Gastrocnemius medialis (tissue), 4 donors: ENCODE results near the gene ZMYM3. TPM values are rescaled to one million over a fixed set of nuclear protein-coding genes. Genes with fewer than 3 reads are reported as not detected.

Source experiments
- ATAC-seq, 2 donors: fragments of 150-250 bp; one replicate each; pipeline ENCODE4 v1.9.1; 2016
- DNase-seq, 2 donors: peaks; one replicate each; pipeline ENCODE4 v3.0.0-alpha.2; 2019
- H3K27ac ChIP-seq, 4 donors: fragments of 200-600 bp; sonication (generic); 1 replicate in 1 of 4; 2 replicates in 3 of 4; pipeline ENCODE4 v1.5.1; 2016 to 2018; ENCODE audit warnings: mild to moderate bottlenecking in 2 of 4, moderate library complexity in 1 of 4
- H3K27me3 ChIP-seq, 3 donors: fragments of 200-600 bp; sonication (generic) in 2 of 3; 1 replicate in 1 of 3; 2 replicates in 2 of 3; pipeline versions ENCODE4 v1.5.1 to v1.6.0; 2016 to 2019; ENCODE audit warnings: mild to moderate bottlenecking in 1 of 3, moderate library complexity in 1 of 3
- H3K36me3 ChIP-seq, 2 donors: fragments of 200-600 bp; sonication (generic) in 1 of 2; one replicate each; pipeline ENCODE4 v1.5.1; 2017 to 2018
- H3K4me1 ChIP-seq, 2 donors: fragments of 200-600 bp; sonication (generic) in 1 of 2; one replicate each; pipeline ENCODE4 v1.5.1; 2016 to 2017; ENCODE audit warnings: mild to moderate bottlenecking in 2 of 2
- H3K4me3 ChIP-seq, 4 donors: fragments of 200-600 bp; sonication (generic) in 3 of 4; 1 replicate in 1 of 4; 2 replicates in 3 of 4; pipeline ENCODE4 v1.5.1; 2016 to 2019; ENCODE audit warnings: mild to moderate bottlenecking in 2 of 4
- H3K9me3 ChIP-seq, 3 donors: fragments of 200-600 bp; sonication (generic) in 2 of 3; 1 replicate in 1 of 3; 2 replicates in 2 of 3; pipeline ENCODE4 v1.5.1; 2016 to 2019
- POLR2A ChIP-seq, 2 donors: fragments of 450-650 bp; IDR thresholded peaks; one replicate each; pipeline ENCODE4 v1.6.1; 2017; ENCODE audit warnings: antibody characterized with exemption in 2 of 2, mild to moderate bottlenecking in 2 of 2, moderate library complexity in 2 of 2
- in situ Hi-C, 4 donors: fragments of 200-750 bp; cut with MboI; loops; one replicate each; pipeline versions ENCODE4 v1.15.0 to v1.8.0; 2017; ENCODE audit warnings: low sequenced_read_pairs in 4 of 4
- intact Hi-C: fragments of 100-400 bp; cut with DNase I; formaldehyde crosslinking; loops from one replicate; pipeline ENCODE4 v1.15.1; 2023; ENCODE audit warnings: low total_unique reads
- total RNA-seq, 4 donors: library from RNA; depleted of rRNA; stranded (reverse); fragments of >200 nt; gene quantifications; one replicate each; pipeline versions ENCODE4 v1.1.0 to v1.2.3, GENCODE V29; 2016
- TF ChIP-seq, protein P1 (sequence below), 5 experiments: fragments of 450-650 bp in 3 of 5; fragments of 200-600 bp in 2 of 5; sonication (generic) in 2 of 5; IDR thresholded peaks in 4 of 5; conservative IDR thresholded peaks in 1 of 5; 1 replicate in 4 of 5; 2 replicates in 1 of 5; pipeline ENCODE4 v1.5.1; 2016 to 2019; ENCODE audit warnings: antibody characterized with exemption in 5 of 5, mild to moderate bottlenecking in 3 of 5, moderate library complexity in 3 of 5

The ZMYM3 gene
- total RNA-seq, 4 donors from 2014 or later: 7.1 to 10.2 (median 8.9) TPM

GRCh38 chrX:71256856-71257255, 2.9 kb upstream of the ZMYM3 start:
- ATAC-seq: no peak
- intact Hi-C loops (no loop called here), in situ Hi-C loops (loop anchor here in 2 of 4 donors (25.0 kb wide), 1 partner anchor 105 kb away; the partner anchor contains the start of gene TAF1 (in 2 of the 2))
- Histone ChIP-seq H3K27me3 (no peaks in the 10 kb centered on the region), H3K9me3 (no peaks in the 10 kb centered on the region), H3K27ac (no peak overlapping the region), H3K4me1 (peaks cover 0 to 8% of the 10 kb centered on the region in 2 donors), H3K36me3 (no peaks in the 10 kb centered on the region), H3K4me3 (no peak overlapping the region)
- TF ChIP-seq POLR2A (IDR thresholded peaks at IDR 0.05): no peak
- TF ChIP-seq, protein P1, sequence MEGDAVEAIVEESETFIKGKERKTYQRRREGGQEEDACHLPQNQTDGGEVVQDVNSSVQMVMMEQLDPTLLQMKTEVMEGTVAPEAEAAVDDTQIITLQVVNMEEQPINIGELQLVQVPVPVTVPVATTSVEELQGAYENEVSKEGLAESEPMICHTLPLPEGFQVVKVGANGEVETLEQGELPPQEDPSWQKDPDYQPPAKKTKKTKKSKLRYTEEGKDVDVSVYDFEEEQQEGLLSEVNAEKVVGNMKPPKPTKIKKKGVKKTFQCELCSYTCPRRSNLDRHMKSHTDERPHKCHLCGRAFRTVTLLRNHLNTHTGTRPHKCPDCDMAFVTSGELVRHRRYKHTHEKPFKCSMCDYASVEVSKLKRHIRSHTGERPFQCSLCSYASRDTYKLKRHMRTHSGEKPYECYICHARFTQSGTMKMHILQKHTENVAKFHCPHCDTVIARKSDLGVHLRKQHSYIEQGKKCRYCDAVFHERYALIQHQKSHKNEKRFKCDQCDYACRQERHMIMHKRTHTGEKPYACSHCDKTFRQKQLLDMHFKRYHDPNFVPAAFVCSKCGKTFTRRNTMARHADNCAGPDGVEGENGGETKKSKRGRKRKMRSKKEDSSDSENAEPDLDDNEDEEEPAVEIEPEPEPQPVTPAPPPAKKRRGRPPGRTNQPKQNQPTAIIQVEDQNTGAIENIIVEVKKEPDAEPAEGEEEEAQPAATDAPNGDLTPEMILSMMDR (IDR thresholded peaks at IDR 0.05 in 4 of 5, conservative IDR thresholded peaks at IDR 0.05 in 1 of 5): no peak
- no peak for DNase-seq

DNA sequence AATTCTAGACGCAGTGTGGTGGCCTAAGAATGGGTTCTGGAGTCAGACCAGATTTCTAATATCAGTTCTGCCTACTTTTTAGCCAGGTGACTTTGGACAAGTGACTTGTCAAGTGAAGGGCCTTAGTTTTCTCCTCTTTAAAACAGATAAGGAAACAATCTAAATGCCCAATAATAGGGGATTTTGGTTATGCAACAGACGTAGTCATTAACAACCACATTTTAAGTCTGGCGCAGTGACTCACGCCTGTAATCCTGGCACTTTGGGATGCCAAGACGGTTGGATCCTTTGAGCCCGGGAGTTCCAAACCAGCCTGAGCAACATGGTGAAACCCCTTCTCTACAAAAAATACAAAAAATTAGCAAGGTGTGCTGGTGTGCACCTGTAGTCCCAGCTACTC, 2.1 kb upstream of the ZMYM3 start:
- intact Hi-C loops: no loop called here
- ATAC-seq (no peak), DNase-seq (no peak)
- Histone ChIP-seq H3K4me3 (no peak overlapping the region), H3K27ac (peak overlapping the region in 2 of 4 donors; percentile 94), H3K4me1 (peaks cover 0 to 8% of the 10 kb centered on the region in 2 donors), H3K36me3 (no peaks in the 10 kb centered on the region), H3K9me3 (no peaks in the 10 kb centered on the region), H3K27me3 (no peaks in the 10 kb centered on the region)
- in situ Hi-C loops: loop anchor here in 2 of 4 donors (25.0 kb wide), 1 partner anchor 106 kb away; the partner anchor contains the start of gene TAF1 (in 2 of the 2)
- TF ChIP-seq, protein P1 (IDR thresholded peaks at IDR 0.05 in 4 of 5, conservative IDR thresholded peaks at IDR 0.05 in 1 of 5): no peak
- no peak for TF ChIP-seq POLR2A (IDR thresholded peaks at IDR 0.05)

GRCh38 chrX:71253253-71254091, 468 bp downstream of the ZMYM3 start:
- H3K9me3 ChIP-seq: no peaks in the 10 kb centered on the region
- DNase-seq (peak; percentile 4 to 37), ATAC-seq (peak in 1 of 2 donors; percentile 10)
- H3K36me3 ChIP-seq: no peaks in the 10 kb centered on the region
- intact Hi-C loops: loop anchor here (1.0 to 5.0 kb wide), 3 partner anchors 71 to 186 kb away; partner anchors contain the start of genes SNX12 and TAF1
- peaks cover 0 to 8% of the 10 kb centered on the region in 2 donors for H3K4me1 ChIP-seq
- peak overlapping the region; percentile 69 to 85 (median 82) for H3K4me3 ChIP-seq
- TF ChIP-seq, protein P1 (IDR thresholded peaks at IDR 0.05 in 4 of 5, conservative IDR thresholded peaks at IDR 0.05 in 1 of 5): peak in 4 of 5 experiments; percentile 24 to 60 (median 45)
- no peak for TF ChIP-seq POLR2A (IDR thresholded peaks at IDR 0.05)
- peak overlapping the region; percentile 88 to 94 (median 94) for H3K27ac ChIP-seq
- in situ Hi-C loops: loop anchor here in 2 of 4 donors (25.0 kb wide), 1 partner anchor 109 kb away; the partner anchor contains the start of gene TAF1 (in 2 of the 2)
- no peaks in the 10 kb centered on the region for H3K27me3 ChIP-seq

DNA sequence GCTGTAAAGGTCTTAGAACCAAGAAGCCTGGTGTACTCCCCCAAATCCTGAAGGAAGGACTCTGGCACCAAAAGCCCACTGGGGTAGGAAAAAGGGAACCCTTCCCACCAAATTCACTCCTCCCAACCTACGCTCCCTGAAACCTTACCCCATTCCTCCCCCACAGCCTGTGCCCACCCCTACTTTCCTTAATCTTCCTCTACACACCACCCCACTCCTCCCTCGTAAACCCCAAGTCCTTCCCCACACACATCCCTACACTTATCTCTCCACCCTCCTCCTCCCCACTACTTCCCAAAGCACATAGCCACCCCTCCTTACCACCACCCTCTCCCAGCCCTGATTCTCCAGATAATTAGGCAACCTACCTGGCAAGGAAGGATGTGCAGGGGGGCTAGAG, 1.7 kb downstream of the ZMYM3 start:
- H3K27me3 ChIP-seq: no peaks in the 10 kb centered on the region
- ATAC-seq (no peak), DNase-seq (no peak)
- no peak for TF ChIP-seq POLR2A (IDR thresholded peaks at IDR 0.05)
- TF ChIP-seq, protein P1 (IDR thresholded peaks at IDR 0.05 in 4 of 5, conservative IDR thresholded peaks at IDR 0.05 in 1 of 5): no peak
- H3K36me3 ChIP-seq: peaks cover 0 to 7% of the 10 kb centered on the region in 2 donors
- no peaks in the 10 kb centered on the region for H3K9me3 ChIP-seq
- peaks cover 0 to 8% of the 10 kb centered on the region in 2 donors for H3K4me1 ChIP-seq
- in situ Hi-C loops (loop anchor here in 2 of 4 donors (25.0 kb wide), 1 partner anchor 110 kb away; the partner anchor contains the start of gene TAF1 (in 2 of the 2)), intact Hi-C loops (loop anchor here (5.0 kb wide), 2 partner anchors 70 to 185 kb away; partner anchors contain the start of gene SNX12)
- no peak overlapping the region for H3K4me3 ChIP-seq
- no peak overlapping the region for H3K27ac ChIP-seq
